GM19099 (cell line): ENCODE results near the gene FHL2.

Experiments used
- POLR2A ChIP-seq: IDR thresholded peaks from 3 replicates; pipeline ENCODE4 v1.6.1; 2011; ENCODE audit warnings: low read depth; ENCODE audit not compliant: insufficient read length; ENCODE audit errors: extremely low read depth

FHL2 gene

GRCh38 chr2:105362862-105363591 lies 35.8 kb downstream of the FHL2 start:
- no peak for TF ChIP-seq POLR2A

- TF ChIP-seq POLR2A: no peak
Measured at GRCh38 chr2:105361102-105361889, 37.6 kb downstream of the FHL2 start.

GRCh38 chr2:105358593-105358992 lies 40.3 kb downstream of the FHL2 start:
- TF ChIP-seq POLR2A: no peak

GRCh38 chr2:105357122-105357521 lies 41.7 kb downstream of the FHL2 start:
- no peak for TF ChIP-seq POLR2A

- TF ChIP-seq POLR2A: no peak
Measured at GRCh38 chr2:105344704-105345345, 54.0 kb downstream of the FHL2 start.

- TF ChIP-seq POLR2A: no peak
Measured at GRCh38 chr2:105339414-105339813, 59.4 kb downstream of the FHL2 start.

GRCh38 chr2:105338020-105338385 lies 60.8 kb downstream of the FHL2 start:
- TF ChIP-seq POLR2A: no peak

GRCh38 chr2:105337122-105338019 lies 61.5 kb downstream of the FHL2 start, which contains the start of gene C2orf49:
Gene C2orf49, plus strand, starts transcription at chr2:105337540. Its CDS starts 48 bp downstream, at chr2:105337588.
- peak; percentile 76 for TF ChIP-seq POLR2A

GRCh38 chr2:105336786-105337121 lies 62.1 kb downstream of the FHL2 start:
- no peak for TF ChIP-seq POLR2A

- TF ChIP-seq POLR2A: no peak
Measured at GRCh38 chr2:105335469-105335868, 63.4 kb downstream of the FHL2 start.

- no peak for TF ChIP-seq POLR2A
Measured at GRCh38 chr2:105334211-105334610, 64.6 kb downstream of the FHL2 start.

- TF ChIP-seq POLR2A: no peak
Measured at GRCh38 chr2:105330681-105331375, 68.0 kb downstream of the FHL2 start.

- peak; percentile 91 for TF ChIP-seq POLR2A
Measured at GRCh38 chr2:105329561-105330495, 69.0 kb downstream of the FHL2 start, which contains the start of gene TGFBRAP1. Gene TGFBRAP1, minus strand, starts transcription at chr2:105329735. Its CDS starts 21,434 bp downstream, at chr2:105308301.
